Body of pancreas (tissue), 4 donors: Measurements from ENCODE around the gene SERPINA12.

ENCODE experiments used
- POLR2A ChIP-seq, 3 donors: fragments of 450-650 bp; IDR thresholded peaks; one replicate each; pipeline ENCODE4 v1.6.1; 2016; ENCODE audit warnings: antibody characterized with exemption in 3 of 3, mild to moderate bottlenecking in 2 of 3
- TF ChIP-seq, protein P1 (sequence below), 7 experiments: fragments of 450-650 bp in 4 of 7; fragments of 200-600 bp in 3 of 7; sonication (generic) in 3 of 7; IDR thresholded peaks; one replicate each; pipeline ENCODE4 v1.5.1; 2016 to 2019; ENCODE audit warnings: antibody characterized with exemption in 7 of 7

GRCh38 chr14:94441130-94441529 is 68.1 kb downstream of the SERPINA12 start:
- TF ChIP-seq, protein P1, sequence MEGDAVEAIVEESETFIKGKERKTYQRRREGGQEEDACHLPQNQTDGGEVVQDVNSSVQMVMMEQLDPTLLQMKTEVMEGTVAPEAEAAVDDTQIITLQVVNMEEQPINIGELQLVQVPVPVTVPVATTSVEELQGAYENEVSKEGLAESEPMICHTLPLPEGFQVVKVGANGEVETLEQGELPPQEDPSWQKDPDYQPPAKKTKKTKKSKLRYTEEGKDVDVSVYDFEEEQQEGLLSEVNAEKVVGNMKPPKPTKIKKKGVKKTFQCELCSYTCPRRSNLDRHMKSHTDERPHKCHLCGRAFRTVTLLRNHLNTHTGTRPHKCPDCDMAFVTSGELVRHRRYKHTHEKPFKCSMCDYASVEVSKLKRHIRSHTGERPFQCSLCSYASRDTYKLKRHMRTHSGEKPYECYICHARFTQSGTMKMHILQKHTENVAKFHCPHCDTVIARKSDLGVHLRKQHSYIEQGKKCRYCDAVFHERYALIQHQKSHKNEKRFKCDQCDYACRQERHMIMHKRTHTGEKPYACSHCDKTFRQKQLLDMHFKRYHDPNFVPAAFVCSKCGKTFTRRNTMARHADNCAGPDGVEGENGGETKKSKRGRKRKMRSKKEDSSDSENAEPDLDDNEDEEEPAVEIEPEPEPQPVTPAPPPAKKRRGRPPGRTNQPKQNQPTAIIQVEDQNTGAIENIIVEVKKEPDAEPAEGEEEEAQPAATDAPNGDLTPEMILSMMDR (IDR thresholded peaks at IDR 0.05): no peak
- TF ChIP-seq POLR2A (IDR thresholded peaks at IDR 0.05): no peak
